GM21360 (cell line): Measurements from ENCODE around the gene MARCHF9.
A peak's percentile ranks its signal among the peaks of the same experiment; 100 is the strongest.

Experiments used
- ATAC-seq: cut with Tn5 transposase; IDR thresholded peaks from one replicate; pipeline ENCODE4 v1.9.1; 2021; ENCODE audit warnings: mild to moderate bottlenecking, moderate library complexity; ENCODE audit not compliant: unreplicated experiment

The MARCHF9 gene

DNA sequence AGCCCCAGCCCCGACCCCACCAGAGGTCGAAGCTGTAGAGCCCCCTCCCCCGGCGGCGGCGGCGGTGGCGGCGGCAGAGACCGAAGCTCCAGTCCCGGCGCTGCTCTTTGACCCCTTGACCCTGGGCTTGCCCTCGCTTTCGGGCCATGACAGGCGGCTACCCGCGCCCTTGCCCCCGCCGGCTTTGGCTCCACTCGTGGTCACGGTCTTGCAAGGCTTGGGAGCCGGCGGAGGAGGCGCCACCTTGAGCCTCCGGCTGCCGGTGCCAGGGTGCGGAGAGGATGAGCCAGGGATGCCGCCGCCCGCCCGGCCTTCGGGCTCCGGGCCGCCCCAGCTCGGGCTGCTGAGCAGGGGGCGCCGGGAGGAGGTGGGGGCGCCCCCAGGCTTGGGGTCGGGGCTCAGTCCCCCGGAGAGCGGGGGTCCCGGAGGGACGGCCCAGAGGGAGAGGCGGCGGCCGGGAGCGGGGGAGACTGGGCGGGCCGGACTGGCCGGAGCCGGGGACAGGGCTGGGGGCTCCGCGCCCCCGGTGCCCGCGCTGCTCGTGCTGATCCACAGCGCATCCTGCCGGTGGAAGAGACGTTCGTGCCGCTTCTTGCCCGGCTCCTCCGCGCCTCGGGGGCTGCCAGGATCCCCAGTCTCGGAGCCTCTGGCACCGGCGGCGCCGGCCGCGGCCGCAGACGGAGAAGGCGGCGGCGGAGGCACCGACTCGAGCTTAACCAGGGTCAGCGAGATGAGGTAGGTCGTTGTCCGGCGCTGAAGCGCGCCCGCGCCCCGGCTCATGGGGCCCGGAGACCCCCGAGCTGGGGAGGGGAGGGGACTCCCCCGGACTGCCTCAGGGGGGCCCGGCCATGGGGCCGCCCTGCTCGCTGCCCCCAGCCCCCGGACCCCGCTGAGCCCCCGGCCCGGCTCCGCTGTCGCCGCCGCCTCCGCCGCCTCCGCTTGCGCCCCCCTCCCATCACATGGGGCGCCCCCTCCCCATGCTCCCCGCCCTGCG lies 17.1 kb upstream of the MARCHF9 start:
- no peak for ATAC-seq

DNA sequence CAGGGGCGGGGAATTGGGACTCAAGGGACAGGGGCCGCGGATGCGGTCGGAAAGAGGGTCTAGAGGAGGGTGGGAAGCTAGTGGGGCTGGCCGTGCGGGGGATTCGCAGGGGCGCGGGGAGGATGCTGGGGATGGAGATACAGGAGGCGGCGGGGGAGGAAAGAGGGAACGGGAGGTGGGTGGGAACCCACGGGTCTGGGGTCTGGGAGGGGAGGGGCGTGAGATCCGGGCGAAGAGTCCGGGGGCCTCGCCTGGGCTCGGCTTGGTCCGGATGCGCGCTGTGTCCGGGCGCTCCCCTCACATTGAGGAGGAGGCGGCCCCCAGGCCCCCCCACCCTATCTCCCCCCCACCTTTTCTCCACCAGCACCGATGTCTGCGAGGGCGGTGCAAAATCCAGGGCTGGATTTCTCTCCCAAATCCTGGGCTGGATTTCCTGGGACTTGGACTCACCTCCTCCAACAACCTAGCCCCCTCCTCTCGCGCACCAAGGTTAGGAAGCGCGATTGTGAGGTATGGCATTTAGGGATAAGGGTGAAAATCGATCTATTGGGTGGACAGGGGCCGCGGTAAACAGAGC lies 16.2 kb upstream of the MARCHF9 start, which contains the start of gene AGAP2:
Gene AGAP2 (minus strand): TSS at position 82 of the 577 bp plus-strand sequence. CDS start 496 bp downstream, outside the sequence.
- no peak for ATAC-seq

DNA sequence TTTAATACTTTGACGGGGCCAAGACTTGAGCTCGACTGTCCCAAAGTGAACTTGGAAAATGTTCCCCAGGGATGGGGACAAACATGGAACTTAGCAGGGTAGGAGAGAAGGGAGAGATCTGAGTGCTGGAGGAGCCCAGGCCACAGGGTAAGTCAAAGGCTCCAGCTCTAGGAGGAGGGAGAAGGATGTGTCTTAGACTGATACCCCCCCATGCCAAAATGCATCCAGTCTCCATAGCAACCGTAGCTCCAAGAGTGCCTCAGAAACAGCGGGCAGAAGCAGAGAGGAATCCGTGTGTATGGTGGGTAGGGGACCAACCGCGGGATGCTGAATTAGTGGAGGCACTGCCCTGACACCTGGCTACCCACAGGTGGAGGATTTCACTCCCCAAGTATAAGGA lies 15.5 kb upstream of the MARCHF9 start:
- ATAC-seq = no peak

DNA sequence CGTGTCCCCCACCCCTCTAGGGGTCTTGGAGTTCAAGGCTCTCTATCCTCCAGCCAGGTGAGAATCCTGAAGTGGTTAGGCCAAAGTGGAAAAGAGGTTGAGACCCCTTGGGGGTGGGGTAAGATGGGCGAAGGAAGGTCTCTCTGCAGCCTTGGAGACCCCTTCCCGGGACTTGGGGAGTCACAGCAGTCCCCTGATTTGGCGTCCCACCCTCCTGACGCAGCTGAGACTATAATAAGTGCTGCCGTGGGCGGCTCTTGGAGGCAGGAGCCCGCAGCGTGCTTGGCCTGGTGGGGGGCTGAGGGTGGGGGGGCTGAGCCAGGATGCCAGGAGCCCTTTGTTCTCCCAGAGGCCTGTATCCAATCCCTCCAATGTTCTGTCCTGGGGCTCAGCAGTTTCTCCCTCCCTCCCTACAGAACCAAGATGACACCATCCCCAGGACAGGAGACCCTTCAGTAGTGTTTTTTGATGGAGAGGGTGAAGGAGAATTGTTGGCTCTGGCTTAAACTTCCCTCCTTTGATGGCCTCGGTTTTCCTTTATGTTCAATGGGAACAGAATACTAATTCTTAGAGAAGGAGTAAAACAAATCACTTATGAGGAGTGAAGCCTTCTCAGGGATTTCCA lies 14.9 kb upstream of the MARCHF9 start:
- ATAC-seq = no peak

DNA sequence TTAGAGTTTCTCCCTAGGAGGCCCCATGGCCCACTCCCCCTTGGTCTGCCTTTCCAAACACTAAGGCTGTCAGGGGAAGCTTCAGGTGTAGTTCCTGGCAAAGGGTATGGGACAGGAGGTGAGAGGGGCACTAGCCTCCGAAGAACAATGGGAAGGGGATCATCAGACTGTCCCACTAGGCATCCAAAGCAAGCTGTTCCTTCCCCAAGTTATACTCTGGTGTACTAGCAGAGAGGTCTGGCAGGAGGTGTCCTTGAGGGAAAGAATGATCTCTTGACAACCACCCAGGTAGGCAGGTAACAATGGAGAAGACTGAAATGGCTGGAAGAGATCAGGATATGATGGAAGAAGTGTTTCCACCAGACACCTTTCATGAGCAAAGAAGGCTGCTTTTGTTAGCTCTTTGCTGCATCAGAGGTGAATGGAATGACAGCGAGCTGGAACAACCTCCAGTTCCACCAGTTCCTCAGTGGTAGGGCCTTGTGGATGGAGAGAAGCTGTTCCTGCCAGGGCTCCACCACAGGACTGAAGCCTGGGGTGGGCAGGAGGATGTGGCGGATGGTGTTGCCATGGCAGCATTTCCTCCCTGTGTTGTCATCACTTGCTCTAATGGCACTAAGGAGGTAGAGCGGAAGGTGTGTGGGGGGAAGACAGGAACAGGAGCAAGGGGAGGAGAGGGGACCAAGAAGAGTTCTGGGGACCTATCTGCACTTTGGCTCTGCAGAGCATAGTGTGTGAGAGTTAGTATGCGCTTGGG lies 14.1 kb upstream of the MARCHF9 start:
- ATAC-seq = peak; percentile 41

DNA sequence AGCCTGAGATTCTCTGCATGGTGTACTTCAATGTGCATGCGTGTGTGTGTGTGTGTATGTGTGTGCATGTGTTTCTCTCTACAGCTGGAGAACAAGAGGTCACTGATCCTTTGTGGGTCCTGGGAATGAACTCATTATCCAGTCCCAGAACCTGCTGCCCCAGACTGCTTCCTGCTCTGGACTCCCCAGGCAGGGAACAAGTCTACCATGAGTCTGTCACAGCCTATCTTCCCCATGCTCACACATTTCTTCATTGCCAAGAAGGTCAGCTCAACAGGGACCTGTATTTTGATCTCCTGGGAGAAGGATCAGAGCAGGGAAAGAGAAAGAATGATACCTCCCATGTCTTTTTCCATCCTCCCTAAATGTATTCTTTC lies 13.5 kb upstream of the MARCHF9 start:
- peak; percentile 3 for ATAC-seq

DNA sequence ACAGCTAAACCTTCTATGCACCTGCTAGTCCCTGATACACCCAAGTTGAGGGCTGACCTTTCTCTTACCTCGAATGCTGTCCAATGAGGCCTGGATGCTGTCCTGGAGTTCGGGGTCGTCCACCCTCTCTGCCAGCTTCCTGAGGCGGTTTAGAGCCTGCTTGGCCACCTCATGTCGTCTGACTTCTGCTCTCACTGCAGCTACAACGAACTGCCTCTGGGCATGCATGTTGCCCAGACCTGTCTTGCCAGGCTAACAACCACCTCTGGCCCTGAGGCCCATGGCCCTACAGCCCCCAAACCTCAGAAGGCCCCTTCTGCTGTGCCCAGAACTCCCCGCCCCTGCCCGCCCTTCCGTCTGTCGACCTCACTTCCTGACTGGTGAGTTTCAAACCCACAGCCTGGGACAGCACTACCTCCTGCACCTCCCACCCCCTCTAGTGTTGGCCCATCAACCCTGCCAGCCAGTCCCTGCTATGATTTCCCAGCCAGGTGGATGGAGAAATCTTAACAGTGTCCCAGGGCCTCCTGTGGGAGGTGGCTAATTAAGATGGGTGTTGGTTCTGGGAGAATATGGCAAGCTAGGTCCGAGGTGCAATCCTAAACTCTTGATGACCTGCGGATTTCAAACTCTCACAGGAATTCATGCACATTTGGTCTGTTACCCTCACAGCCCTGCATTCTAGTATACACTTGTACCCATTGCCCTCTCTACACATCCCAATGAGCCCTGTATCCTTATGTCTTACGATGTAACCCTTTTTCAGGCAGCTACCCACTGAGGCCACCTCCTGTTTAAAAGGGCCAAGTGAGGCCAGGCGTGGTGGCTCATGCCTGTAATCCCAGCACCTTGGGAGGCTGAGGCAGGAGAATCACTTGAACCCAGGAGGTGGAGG lies 12.8 kb upstream of the MARCHF9 start:
- ATAC-seq = peak; percentile 46

DNA sequence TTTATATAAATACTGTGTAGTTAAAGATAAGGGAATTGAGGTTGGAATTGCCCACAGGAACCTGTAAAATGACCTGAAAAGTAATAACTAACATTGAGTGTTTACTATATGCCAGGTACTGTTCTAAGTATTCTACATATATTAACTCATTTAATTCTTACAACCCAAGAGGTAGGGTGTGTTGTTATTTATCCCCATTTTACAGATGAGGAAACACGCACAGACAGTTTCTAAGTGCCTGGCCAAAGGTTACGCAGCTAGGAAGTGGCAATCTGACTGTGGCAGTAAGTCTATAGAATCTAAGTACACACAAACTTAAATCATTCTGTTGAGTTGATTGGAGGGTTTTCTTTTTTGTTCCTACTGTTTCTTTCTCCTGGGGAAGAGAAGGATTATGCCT lies 11.1 kb upstream of the MARCHF9 start:
- no peak for ATAC-seq

DNA sequence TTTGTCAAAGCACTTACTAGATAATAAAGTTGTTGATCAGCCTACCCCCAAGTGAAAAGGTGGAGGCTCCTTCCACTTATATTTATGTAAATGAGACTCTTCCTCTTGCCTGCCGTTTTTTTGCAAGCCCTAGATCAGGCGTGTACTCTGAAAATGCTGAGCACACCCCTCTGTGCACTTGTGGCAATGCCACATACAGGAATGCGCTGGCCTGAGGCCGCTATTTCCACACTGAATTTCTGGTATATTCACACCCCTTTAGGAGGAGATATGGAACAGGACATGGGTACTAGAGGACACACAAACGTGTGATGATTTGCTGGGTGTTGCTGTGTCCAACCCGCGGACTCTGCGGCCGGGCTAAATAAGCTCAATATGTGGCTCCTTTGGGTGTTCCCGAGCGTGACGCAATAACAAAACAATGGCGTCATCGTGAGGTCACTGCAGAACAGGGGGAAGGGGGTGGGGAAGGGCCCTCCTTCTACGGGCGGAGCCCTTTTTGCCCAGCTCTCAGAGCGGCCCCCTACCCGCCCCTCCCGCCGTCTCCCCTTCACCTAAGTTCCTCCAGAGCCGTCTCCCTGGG lies 10.6 kb upstream of the MARCHF9 start:
- ATAC-seq = peak; percentile 30

DNA sequence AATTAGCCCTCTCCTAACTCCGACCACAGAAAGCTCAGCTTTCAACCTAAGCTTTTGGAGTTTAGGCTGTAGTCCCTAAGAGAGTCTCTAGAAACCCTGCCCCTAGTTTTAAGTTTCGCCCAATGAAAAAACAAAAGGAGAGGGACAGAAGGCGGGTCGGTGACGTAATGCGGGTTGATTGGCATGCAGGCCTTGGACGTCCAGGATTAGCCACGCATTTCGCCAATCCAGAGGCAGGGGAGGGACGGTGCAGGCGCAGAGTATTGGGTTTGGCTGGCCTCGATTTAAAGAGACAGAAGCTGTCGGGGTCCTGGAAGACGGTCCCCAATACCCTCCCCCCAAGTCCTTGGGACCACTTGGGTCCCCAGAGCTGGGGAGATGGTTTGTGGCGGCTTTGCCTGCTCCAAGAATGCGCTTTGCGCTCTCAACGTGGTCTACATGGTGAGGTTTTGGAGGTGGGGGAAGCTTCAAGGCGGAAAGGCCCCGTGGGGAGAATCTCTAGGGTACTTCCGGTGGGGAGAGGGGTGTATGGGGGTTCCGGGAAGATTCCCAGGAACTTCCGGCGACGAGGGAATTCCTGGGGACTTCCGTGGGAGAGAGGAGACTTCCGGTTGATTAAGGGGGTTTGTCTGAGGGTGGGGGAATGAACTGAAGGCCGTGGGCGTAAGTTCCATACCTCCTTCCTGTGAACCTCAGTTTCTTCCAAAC lies 10.0 kb upstream of the MARCHF9 start, which contains the start of gene TSPAN31:
Gene TSPAN31 (plus strand): TSS at position 263 of the 708 bp plus-strand sequence. CDS start 116 bp downstream, at position 379.
- ATAC-seq = peak; percentile 75

DNA sequence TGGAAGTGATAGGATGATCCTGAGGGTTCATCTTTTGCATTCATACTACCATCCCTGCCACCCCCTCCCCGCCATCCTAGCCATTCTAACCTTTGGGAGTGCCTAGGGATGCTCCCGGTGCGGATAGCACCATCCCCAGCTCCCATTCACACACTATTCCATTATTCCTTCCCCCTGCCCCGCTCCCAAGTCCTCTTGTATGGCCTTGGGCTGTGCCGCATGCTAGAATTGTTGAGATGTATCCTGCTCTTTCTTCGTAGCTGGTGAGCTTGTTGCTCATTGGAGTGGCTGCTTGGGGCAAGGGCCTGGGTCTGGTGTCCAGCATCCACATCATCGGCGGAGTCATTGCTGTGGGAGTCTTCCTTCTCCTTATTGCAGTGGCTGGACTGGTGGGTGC lies 9.4 kb upstream of the MARCHF9 start:
- no peak for ATAC-seq

DNA sequence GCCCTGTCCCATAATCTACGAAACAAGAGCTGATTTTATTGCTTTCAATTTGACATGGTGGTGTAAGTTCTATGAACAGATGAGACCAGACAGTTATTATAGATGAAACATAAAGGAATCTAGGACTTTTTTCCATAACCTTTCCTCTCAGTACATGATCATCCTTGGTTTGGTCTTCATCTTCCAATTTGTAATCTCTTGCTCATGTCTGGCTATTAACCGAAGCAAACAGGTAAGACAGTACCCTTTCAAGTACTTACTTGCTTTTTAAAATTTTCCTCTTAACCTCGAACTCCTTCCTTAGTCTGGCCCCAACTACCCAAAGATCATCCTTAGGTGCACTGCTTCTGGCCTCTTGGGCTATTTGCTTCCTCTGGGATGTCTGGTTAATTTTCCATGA lies 8.9 kb upstream of the MARCHF9 start:
- no peak for ATAC-seq

DNA sequence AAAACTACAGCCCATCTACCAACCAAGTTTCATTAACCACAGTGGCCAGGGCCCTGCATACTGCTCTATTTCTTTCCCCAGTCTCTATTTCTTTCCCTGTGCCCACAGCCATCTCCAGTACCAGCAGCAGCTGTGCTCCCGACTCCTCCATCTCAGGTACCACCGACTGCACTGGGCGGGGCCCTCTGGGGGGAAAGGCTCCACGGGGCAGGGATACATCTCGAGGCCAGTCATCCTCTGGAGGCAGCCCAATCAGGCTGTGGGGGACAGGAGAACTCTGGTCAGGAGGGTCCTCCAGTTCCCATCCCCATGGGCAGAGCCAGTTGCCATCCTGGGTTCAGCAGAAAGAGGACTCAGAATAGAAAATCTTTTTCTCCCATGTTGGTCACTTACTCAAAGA lies 5.8 kb upstream of the MARCHF9 start:
- ATAC-seq = no peak

DNA sequence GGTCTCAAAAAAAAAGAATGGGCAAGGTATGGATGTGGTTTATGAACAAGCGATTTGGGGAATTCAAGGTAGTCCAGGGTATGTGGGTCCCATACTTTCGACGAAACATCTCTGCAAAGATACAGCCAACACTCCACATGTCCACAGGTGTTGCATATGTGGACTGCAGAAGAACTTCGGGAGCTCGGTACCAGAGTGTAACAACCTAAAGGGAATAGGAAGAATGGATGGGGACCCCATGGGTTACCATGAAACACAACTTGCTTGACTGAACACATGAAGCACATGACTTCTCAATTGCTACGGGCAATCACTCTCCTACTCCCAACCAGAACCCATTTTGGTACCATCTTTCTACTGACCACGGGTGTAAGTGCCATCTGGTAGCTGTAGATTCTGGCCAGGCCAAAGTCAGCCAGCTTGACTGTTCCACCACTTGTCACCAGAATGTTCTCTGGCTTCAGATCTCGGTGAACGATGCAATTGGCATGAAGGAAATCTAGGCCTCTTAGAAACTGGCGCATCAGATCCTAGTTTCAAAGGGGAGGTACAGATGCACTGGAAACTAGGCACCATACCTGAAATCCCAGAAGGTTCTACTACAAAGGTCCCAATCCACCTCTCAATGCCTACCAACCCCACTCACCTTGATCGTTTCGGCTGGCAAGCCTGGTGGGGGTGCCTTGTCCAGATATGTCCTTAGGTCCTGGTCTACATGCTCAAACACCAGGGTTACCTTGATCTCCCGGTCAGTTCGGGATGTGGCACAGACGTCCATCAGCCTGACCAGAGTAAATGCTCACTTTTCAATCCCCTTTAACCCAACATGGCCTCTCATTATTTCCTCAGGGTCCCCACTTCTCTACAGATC lies 4.1 kb upstream of the MARCHF9 start:
- ATAC-seq = no peak

DNA sequence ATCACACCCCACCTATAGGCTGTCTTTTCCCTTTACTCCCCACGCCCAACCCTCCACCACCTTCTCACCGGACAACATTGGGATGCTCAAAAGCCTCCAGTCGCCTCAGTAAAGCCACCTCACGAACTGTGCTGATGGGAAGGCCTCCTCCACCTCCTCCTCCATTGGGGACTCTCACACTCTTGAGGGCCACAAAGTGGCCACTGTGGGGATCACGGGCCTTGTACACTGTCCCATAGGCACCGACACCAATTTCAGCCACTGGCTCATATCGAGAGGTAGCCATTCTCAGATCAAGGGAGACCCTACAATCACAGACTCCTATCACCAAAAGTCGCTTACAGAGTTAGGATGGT lies 3.5 kb upstream of the MARCHF9 start:
- ATAC-seq = no peak

DNA sequence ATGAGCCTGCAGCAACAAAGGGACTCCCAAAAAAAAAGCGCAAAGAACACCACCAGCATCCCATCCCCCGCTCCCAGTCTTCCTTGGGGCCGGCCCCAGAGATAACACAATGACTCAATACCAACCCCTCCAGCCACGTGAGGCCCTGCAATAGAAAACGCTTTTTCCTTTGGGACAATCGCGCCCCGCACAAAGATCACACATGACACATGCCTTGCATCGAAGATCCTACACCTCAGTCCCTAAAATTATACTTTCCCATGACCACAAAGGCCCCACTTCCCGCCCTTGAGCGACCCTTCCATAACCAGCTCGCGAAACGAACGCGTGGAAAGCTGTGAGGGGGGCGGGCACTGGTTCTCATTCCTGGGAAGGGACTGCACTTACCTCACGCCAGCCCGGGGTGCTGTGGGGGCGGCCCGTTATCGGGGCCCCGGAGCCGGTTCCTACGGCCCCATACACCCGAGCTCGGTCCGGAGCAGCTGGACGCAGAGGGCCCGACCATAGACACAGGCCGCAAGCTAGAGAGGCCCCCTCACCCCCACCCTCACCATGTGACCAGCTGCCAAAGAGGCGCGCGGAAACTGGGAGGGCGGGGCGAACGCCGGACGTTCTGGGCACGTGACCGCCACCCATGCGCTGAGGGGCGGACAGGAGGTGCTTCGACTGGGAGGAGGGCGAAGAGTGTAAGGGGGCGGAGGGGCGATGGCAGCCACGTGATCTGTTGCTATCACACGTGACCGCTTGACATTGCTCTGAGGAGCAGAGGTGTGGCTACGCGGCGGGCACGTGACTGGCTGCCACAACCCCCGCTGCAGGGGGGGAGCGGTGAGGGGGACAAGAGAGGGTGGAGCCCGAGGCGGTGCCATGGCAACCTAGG lies 2.9 kb upstream of the MARCHF9 start, which contains the start of gene CDK4:
Gene CDK4 (minus strand): TSS at position 523 of the 880 bp plus-strand sequence. CDS start 593 bp downstream, outside the sequence.
- ATAC-seq = peak; percentile 65

DNA sequence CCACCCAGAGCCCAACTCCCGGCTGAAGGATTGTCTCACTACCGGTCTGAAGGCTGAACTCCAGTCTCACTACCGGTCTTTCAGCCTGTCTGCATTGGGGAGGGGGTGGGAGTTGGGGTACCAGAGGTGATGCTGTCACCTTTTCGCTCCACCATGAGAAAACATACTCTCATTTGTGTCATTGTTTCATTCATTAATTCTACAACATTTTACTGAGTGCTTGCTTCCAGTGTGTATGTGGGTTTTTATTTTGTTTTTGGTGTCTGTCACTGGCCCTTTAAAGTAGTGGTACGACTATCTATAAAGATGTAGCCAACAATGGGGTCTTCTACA lies 2.3 kb upstream of the MARCHF9 start:
- ATAC-seq = no peak
